GM19455 (cell line): ENCODE data around the gene ST6GALNAC5.
"Not testable (repeated sequence)": the region's sequence is repeated elsewhere in the genome, so short reads cannot be mapped to it uniquely, and the experiment has no call there.

Experiments used
- ATAC-seq: cut with Tn5 transposase; IDR thresholded peaks from one replicate; pipeline ENCODE4 v1.9.1; 2021; ENCODE audit not compliant: unreplicated experiment

Gene ST6GALNAC5

GRCh38 chr1:76867342-76868130, at the start of gene ST6GALNAC5:
Gene ST6GALNAC5 (plus strand): TSS chr1:76867480.
- no peak for ATAC-seq

GRCh38 chr1:76820028-76820427, 47.3 kb upstream of the ST6GALNAC5 start:
- ATAC-seq: no peak

- ATAC-seq: not testable (repeated sequence)
These were observed 44.3 kb upstream of the ST6GALNAC5 start for GRCh38 chr1:76822961-76823360.

GRCh38 chr1:76824106-76824505, 43.2 kb upstream of the ST6GALNAC5 start:
- no peak for ATAC-seq

DNA sequence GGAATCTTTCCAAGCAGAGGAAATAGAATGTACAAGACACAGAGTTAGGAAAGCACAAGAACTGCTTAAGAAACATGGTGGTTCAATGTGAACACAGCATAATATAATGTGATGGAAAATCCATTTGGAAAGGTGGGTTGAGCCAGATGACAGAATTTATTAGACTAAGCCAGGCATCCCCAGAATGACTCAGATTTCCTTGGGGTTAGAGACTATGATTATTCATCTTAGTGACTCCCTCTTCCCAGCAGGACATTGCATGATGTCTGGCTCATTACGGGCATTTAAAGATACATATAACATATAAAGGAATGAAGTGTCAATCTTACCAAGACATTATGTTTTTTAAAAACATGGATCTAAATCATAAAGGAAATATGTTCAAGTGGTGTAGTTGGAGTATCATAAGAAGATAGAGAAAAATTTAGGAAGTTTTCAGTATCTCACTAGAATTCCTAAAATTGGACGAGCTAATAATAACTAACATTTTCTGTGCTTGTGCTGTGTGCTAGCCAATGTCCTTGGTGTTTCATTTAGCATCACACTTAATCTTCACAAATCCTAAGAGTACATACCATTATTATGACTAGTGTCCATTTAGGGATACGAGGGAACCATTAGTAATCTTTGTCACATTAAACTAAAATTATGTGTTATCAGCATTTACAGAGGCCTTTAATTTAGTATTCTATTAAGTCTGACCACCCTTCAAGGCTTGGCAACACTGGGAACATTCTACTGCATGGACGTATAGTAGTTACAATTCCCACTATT, 41.0 kb upstream of the ST6GALNAC5 start:
- ATAC-seq: no peak

DNA sequence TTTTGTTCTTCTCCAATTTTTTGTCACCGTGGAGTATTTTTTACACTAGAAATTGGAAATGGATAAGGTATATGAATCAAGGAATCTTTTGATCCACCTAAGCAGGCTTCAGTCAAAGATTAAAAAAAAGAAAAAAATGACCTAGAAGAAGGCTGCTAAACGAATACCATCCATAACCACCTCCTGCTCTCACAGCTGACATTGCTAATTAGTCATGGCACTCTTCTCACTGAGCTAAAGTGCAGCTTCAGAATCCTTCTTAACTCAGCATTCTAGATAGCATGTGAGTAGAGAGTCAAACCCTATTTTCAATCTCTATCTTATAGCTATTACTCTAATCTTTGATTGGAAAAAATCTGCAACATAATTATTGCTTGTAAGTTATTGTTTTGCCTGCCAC, 40.2 kb upstream of the ST6GALNAC5 start:
- no peak for ATAC-seq

DNA sequence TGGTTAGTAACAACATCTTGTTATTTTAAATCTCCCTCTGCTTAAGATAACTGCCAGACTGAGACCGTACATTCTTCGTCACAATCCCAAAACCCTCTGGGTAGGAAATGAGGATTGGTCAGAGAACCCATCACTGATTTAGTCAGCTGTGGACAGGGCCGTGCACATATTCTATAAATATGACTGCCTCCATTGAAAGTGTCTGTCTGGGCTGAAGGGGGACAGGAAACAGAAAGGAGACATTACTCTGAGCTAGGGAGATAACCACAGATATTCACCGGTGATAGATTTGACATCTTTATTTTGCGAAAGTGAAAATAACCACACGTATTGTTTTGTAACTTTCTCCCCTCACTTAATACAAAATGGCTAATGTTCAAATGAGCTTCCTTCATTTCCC, 36.9 kb upstream of the ST6GALNAC5 start:
- peak; percentile 65 for ATAC-seq

DNA sequence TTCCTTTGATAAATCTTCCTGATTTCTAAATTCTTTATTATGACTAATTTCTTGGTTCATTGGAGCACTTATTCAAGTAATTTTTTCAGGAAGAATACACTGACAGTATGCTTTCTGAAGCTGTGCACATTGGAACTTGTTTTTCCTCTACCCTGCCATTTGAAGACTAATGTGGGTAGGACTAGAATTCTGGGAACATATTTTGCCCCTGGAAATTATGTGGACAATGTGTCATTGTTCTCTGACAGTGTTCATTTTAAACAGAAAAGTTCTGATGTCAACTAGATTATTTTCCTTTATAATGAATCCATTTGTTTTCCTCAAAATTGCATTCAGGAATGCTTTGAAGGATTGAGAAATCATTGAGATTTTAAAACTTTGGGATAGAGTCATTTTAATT, 34.8 kb upstream of the ST6GALNAC5 start:
- ATAC-seq: no peak

DNA sequence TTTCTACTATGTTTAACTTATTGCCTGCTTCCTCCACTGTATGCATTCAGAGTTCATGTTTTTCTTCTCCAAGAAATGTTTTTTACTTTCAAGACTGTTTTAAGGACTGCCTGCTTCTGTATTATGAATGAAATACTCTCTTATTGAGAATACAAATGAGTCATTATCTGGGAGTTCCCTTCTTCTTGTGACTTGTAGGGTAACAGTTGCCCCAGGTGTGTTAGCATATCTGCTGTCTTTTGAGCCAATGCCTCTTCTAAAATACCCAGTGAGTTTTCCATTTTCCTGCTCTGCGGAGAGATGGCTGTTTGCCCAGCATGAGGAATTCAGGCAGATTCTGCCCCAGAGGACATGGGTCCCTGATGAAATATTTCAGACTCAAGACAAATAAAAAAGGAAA, 34.1 kb upstream of the ST6GALNAC5 start:
- no peak for ATAC-seq

- ATAC-seq: no peak
These were observed 33.4 kb upstream of the ST6GALNAC5 start for GRCh38 chr1:76833856-76834255.

- no peak for ATAC-seq
These were observed 32.1 kb upstream of the ST6GALNAC5 start for GRCh38 chr1:76835203-76835602.

DNA sequence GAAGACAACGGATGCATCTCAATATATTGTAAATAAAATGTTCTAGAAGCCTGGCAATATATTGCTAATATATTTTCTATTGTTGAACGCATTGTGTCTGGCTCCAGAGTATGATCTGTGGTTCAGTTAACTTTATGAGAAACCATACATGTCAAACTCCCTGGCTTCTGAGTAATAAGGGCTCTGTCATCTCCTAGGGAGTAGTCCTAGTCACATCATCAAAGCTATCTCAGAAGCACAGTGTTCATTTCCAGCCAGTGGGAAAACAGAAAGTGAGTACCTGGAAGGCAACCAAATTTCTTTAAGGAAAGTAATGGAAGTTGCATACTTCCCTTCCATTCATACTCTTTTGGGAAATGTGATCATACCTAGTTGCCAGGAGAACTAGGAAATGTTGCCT, 27.0 kb upstream of the ST6GALNAC5 start:
- no peak for ATAC-seq

- no peak for ATAC-seq
These were observed 25.8 kb upstream of the ST6GALNAC5 start for GRCh38 chr1:76841460-76841859.

GRCh38 chr1:76843821-76844464, 23.3 kb upstream of the ST6GALNAC5 start:
- no peak for ATAC-seq

- ATAC-seq: no peak
These were observed 13.0 kb upstream of the ST6GALNAC5 start for GRCh38 chr1:76854255-76854654.

DNA sequence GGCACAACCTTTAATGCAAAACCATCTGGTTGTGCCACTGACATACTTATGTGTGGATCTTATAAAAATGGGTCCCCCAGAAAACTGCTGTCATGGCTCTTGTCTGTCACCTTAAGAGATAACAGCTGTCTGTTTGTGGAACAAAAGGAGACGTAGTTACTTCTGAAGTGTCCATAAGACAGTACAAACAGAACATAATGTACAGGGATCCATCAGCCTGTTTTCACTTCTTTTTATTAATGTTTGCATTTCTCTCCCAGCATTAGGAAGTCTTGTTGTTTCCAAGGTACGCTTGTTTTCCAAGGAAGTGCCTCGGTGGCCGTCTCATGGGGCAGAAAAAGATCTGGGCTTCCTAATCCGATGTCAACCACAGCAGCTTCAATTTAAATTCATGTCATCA, 11.2 kb upstream of the ST6GALNAC5 start:
- ATAC-seq: no peak

DNA sequence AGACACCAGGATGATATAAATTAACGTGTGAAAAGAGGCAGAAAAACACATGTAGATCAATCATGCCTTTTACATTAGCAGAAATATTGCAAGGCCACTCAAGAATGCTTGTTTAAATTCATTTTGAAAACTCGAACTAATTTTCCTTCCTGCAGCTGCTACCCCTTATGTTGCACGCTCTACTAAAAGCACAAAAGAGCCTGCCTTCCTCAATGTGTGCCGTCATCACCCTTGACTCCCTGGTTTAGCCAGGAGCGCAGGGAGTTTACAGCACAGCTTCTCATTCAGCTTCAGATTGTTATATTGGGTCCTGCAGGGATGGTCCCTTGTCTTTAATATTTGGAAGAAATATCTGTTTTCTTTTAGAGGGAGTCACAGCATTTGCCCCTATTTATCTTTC, 10.1 kb upstream of the ST6GALNAC5 start:
- no peak for ATAC-seq

GRCh38 chr1:76857973-76858372, 9.3 kb upstream of the ST6GALNAC5 start:
- no peak for ATAC-seq

DNA sequence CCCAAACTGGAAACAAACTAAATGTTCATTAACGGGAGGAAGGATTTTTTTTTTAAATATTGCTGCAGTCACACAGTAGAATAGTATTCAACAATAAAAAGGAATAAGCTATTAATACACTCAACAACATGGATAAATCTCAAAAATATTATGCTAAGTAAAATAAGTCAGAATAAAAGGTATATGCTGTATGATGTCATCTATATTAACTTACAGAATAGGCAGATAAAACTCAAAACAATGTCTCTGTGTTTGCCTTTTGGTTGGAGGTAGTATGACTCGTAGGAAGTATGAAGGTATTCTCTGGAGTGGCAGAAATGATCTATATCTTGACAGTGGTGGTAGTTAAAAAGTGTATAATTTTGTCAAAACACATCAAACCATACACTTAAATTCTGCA, 6.1 kb upstream of the ST6GALNAC5 start:
- ATAC-seq: no peak

DNA sequence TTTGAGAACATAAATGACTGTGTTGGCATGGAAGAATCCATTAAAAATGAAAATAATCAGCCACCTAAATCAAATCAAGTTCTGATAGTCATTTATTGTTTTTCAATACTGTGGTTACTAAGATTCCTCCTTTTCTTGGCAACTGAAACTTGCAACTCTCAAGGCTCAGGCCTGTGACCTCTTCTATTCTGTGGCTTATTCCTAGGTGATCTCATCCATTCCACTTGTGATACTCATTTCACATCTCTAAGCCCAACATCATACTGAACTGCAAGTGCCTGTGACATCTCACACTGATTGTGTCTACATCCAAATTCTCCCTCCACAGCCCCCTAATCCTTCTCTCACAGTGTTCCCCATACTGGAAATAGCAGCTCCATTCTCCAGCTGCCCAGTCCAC, 4.8 kb upstream of the ST6GALNAC5 start:
- no peak for ATAC-seq

DNA sequence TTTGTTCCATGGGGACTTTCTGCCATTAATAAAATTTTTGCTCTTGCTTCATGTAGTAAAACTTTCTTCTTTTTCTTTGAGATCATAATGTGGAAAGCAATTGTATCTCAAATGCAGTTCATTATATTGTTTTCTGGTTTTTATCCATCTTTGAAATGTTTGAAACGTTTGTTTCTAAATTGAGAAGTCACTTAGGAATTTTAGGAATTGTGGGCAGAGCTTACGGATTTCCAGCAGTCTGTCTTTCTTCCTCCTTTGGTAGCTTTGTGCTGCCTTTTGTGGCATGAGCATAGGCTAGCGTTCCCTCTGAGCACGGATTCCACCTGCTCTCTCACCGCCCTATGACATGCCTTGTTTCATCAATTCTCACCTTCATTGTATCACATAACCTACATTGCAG, 2.9 kb upstream of the ST6GALNAC5 start:
- ATAC-seq: no peak
